ENCODE data around the gene NCOA7.

GRCh38 chr6:125886914-125887313, 96.2 kb downstream of the NCOA7 start:
- no peak for TF ChIP-seq CTCF (IDR thresholded peaks at IDR 0.05)
- no peak for TF ChIP-seq POLR2A (IDR thresholded peaks at IDR 0.05)

Data from heart left ventricle (tissue), 13 donors.